Endothelial cell of umbilical vein (primary cell): ENCODE data around the gene EVC.

Experiments
- CTCF ChIP-seq, 2 donors: IDR thresholded peaks; 1 replicate in 1 of 2; 2 replicates in 1 of 2; pipeline ENCODE4 v1.5.1; 2011; ENCODE audit warnings: low read length in 2 of 2, mild to moderate bottlenecking in 2 of 2, moderate library complexity in 2 of 2, control low read depth in 1 of 2, inconsistent platforms in 1 of 2, low read depth in 1 of 2; ENCODE audit not compliant: insufficient read depth in 1 of 2; ENCODE audit errors: extremely low read depth in 1 of 2
- EZH2 ChIP-seq: IDR thresholded peaks from 2 replicates; pipeline ENCODE4 v1.6.1; 2012; ENCODE audit warnings: borderline replicate concordance, low read depth, mild to moderate bottlenecking, moderate library complexity, low read length, inconsistent platforms; ENCODE audit not compliant: severe bottlenecking
- FOS ChIP-seq: IDR thresholded peaks from 2 replicates; pipeline ENCODE4 v1.6.1; 2011; ENCODE audit warnings: mild to moderate bottlenecking, low read length, moderate library complexity, borderline replicate concordance; ENCODE audit not compliant: insufficient read depth
- JUN ChIP-seq: IDR thresholded peaks from 2 replicates; pipeline ENCODE4 v1.6.1; 2011; ENCODE audit warnings: borderline replicate concordance, low read depth; ENCODE audit not compliant: insufficient read length, insufficient read depth
- MYC ChIP-seq: IDR thresholded peaks from one replicate; pipeline ENCODE4 v1.6.1; 2011; ENCODE audit warnings: mild to moderate bottlenecking, low read depth, low read length
- POLR2A ChIP-seq: IDR thresholded peaks from 2 replicates; pipeline ENCODE4 v1.6.1; 2012; ENCODE audit warnings: low read depth, mild to moderate bottlenecking, control low read depth, low read length
- POLR2AphosphoS5 ChIP-seq: IDR thresholded peaks from 2 replicates; pipeline ENCODE4 v1.6.1; 2012; ENCODE audit warnings: low read depth, mild to moderate bottlenecking, control low read depth, low read length, moderate library complexity; ENCODE audit not compliant: insufficient read depth

- TF ChIP-seq POLR2A (no peak), CTCF (IDR thresholded peaks at IDR 0.05; ENCODE audit: extremely low read depth in 1 of 2, insufficient read depth in 1 of 2, low read depth in 1 of 2, low read length in 2 of 2) (no peak), POLR2AphosphoS5 (no peak), FOS (no peak), EZH2 (no peak), JUN (no peak), MYC (no peak)
Measured at GRCh38 chr4:5858020-5858769, 147.2 kb downstream of the EVC start.
